Measurements from ENCODE around the gene PPP1R14C. TPM values are rescaled to one million over a fixed set of nuclear protein-coding genes. Genes with fewer than 3 reads are reported as not detected.
"Not testable (repeated sequence)": the region's sequence is repeated elsewhere in the genome, so short reads cannot be mapped to it uniquely, and the experiment has no call there.

Gene PPP1R14C
- total RNA-seq, 1 experiment from 2014 or later, result 12.1 TPM

DNA sequence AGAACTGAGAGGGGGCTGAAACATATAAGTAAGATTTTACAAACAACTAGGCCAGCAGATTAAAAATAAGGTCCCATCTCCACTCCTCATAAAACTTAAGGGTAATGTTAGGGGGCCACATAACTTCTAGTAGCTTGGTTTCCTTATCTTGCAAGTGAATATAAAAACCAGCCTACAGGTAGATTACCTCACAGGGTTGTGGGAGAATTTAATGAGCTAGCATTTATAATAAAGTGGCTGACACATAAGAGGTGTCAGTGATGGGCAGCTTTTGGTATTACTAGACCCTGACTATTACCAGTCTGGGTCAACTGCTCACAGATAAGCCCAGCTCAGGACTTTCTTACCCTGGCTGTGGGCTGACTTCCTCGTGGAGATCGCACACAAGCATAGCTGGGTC is 9.2 kb upstream of the PPP1R14C start:
- Histone ChIP-seq H3K27ac (no peak overlapping the region), H4K20me1 (ENCODE audit: insufficient read depth) (no peaks in the 10 kb centered on the region), H3K27me3 (ENCODE audit: insufficient read depth, low read depth) (no peaks in the 10 kb centered on the region), H2AFZ (no peak overlapping the region), H3K79me2 (ENCODE audit: low read depth) (no peaks in the 10 kb centered on the region), H3K9me3 (ENCODE audit: insufficient read depth, low read depth) (no peaks in the 10 kb centered on the region), H3K4me3 (no peak overlapping the region), H3K4me2 (no peak overlapping the region), H3K36me3 (ENCODE audit: low read depth) (no peaks in the 10 kb centered on the region), H3K9me2 (ENCODE audit: insufficient read depth) (no peaks in the 10 kb centered on the region), H3K4me1 (replicated peaks; ENCODE audit: insufficient read depth) (no peaks in the 10 kb centered on the region), H3F3A (ENCODE audit: insufficient read depth, low read depth) (no peaks in the 10 kb centered on the region)
- ChIA-PET POLR2A (ENCODE audit: unreplicated experiment) (no interaction called here), CTCF (no interaction called here)
- BruUV-seq (replicated peaks), result no TSS peak
- no peak for TF ChIP-seq EZH2 (IDR thresholded peaks at IDR 0.05; ENCODE audit: low read depth)
- TF ChIP-seq, protein P1, sequence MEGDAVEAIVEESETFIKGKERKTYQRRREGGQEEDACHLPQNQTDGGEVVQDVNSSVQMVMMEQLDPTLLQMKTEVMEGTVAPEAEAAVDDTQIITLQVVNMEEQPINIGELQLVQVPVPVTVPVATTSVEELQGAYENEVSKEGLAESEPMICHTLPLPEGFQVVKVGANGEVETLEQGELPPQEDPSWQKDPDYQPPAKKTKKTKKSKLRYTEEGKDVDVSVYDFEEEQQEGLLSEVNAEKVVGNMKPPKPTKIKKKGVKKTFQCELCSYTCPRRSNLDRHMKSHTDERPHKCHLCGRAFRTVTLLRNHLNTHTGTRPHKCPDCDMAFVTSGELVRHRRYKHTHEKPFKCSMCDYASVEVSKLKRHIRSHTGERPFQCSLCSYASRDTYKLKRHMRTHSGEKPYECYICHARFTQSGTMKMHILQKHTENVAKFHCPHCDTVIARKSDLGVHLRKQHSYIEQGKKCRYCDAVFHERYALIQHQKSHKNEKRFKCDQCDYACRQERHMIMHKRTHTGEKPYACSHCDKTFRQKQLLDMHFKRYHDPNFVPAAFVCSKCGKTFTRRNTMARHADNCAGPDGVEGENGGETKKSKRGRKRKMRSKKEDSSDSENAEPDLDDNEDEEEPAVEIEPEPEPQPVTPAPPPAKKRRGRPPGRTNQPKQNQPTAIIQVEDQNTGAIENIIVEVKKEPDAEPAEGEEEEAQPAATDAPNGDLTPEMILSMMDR (conservative IDR thresholded peaks at IDR 0.05), result no peak
- intact Hi-C loops (cut with micrococcal nuclease; ENCODE audit: unreplicated experiment), result no loop called here
- no peak for DNase-seq

DNA sequence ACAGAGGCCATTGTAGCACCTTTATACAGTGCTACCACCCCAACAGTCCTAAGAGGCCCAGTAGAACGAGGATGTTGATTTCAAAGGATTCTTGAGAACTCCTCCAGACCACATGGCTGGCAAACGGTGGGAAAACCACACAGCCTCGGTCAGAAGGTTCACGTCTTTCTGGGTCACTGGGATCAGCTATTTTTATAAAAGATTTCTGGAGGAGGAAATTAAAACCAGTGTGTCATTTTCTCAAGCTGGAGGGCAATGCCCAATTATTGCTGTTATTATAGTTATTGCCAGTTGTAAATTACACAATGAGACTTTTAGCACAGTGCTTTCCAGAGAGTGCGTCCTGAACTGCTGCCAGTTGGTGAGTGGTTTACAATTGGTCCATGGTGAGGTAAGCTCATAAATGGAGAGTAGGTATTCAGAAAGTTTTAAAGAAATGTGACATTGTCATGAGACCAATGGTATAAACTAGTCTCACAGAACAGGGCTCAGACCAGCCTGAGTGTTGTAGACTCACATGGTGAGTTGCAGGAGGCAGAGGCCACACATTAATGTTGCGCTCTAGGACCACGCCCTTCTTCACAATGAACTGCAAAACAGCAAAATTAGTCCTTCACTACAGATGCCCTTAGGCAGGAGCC is 8.4 kb upstream of the PPP1R14C start:
- TF ChIP-seq EZH2 (IDR thresholded peaks at IDR 0.05; ENCODE audit: low read depth), result no peak
- TF ChIP-seq, protein P1 (conservative IDR thresholded peaks at IDR 0.05), result no peak
- Histone ChIP-seq H3K9me2 (ENCODE audit: insufficient read depth) (no peaks in the 10 kb centered on the region), H3K9me3 (ENCODE audit: insufficient read depth, low read depth) (no peaks in the 10 kb centered on the region), H3F3A (ENCODE audit: insufficient read depth, low read depth) (0 out of 2 replicates have a peak, but pooled peaks cover 6% of the 10 kb centered on the region), H3K27me3 (ENCODE audit: insufficient read depth, low read depth) (no peaks in the 10 kb centered on the region), H2AFZ (no peak overlapping the region), H3K36me3 (ENCODE audit: low read depth) (no peaks in the 10 kb centered on the region), H3K27ac (no peak overlapping the region), H3K4me1 (replicated peaks; ENCODE audit: insufficient read depth) (peaks cover 4% of the 10 kb centered on the region), H3K4me3 (no peak overlapping the region), H3K4me2 (no peak overlapping the region), H4K20me1 (ENCODE audit: insufficient read depth) (no peaks in the 10 kb centered on the region), H3K79me2 (ENCODE audit: low read depth) (no peaks in the 10 kb centered on the region)
- POLR2A ChIA-PET (ENCODE audit: unreplicated experiment), result no interaction called here
- CTCF ChIA-PET, result no interaction called here
- DNase-seq, result no peak
- intact Hi-C loops (cut with micrococcal nuclease; ENCODE audit: unreplicated experiment), result no loop called here
- no TSS peak for BruUV-seq (replicated peaks)

DNA sequence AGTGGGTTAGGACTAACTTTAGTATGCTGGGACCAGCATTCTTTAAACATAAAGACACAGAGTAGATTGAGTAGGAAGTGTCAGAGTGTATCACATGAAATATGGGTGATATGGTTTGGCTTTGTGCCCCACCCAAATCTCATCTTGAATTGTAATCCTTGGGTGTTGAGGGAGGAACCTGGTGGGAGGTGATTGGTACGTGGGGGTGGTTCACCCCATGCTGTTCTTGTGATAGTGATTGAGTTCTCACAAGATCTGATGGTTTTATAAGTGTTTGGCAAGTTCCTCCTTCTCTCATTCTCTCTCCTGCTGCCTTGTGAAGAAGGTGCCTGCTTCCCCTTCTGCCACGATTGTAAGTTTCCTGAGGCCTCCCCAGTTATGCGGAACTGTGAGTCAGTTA is 5.1 kb upstream of the PPP1R14C start:
- H3K36me3 ChIP-seq (ENCODE audit: low read depth); H3K27me3 ChIP-seq (ENCODE audit: insufficient read depth, low read depth); DNase-seq; H3K9me2 ChIP-seq (ENCODE audit: insufficient read depth); H2AFZ ChIP-seq; H3K9me3 ChIP-seq (ENCODE audit: insufficient read depth, low read depth); H3K79me2 ChIP-seq (ENCODE audit: low read depth); H3F3A ChIP-seq (ENCODE audit: insufficient read depth, low read depth); POLR2A ChIA-PET (ENCODE audit: unreplicated experiment); H3K4me2 ChIP-seq; H4K20me1 ChIP-seq (ENCODE audit: insufficient read depth); H3K27ac ChIP-seq; CTCF ChIA-PET; BruUV-seq (replicated peaks); H3K4me3 ChIP-seq; intact Hi-C loops (cut with micrococcal nuclease; ENCODE audit: unreplicated experiment): not testable (repeated sequence)
- H3K4me1 ChIP-seq (replicated peaks; ENCODE audit: insufficient read depth), result peaks cover 29% of the 10 kb centered on the region

DNA sequence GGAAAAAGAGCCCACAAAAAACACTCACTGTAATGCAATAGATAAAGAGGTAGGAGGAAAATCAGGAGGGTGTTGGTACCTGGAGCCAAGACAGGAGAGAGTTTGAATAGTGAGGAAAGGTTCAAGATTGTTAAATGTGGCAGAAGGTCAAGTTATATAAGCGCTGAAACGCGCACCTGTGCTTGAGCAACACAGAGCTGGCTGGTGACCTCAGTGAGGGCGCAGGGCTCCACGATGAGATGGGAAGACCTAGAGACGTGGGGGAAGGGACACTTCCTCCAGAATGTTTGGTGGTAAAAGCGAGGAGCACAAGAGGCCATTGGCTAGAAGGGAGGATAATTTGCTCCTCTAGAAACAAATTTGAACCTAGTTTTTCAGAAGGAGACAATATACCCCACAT is 4.2 kb upstream of the PPP1R14C start:
- POLR2A ChIA-PET (ENCODE audit: unreplicated experiment), result no interaction called here
- H2AFZ ChIP-seq, result no peak overlapping the region

More for the DNA sequence above, 4.2 kb upstream of the PPP1R14C start:
- no peak overlapping the region for H3K27ac ChIP-seq
- H3K4me1 ChIP-seq (replicated peaks; ENCODE audit: insufficient read depth), result peaks cover 29% of the 10 kb centered on the region
- BruUV-seq (replicated peaks), result no TSS peak
- H3K4me3 ChIP-seq, result no peak overlapping the region
- H4K20me1 ChIP-seq (ENCODE audit: insufficient read depth), result no peaks in the 10 kb centered on the region
- no peak overlapping the region for H3K4me2 ChIP-seq
- CTCF ChIA-PET, result no interaction called here
- H3K27me3 ChIP-seq (ENCODE audit: insufficient read depth, low read depth), result no peaks in the 10 kb centered on the region
- no peak for DNase-seq
- H3K9me3 ChIP-seq (ENCODE audit: insufficient read depth, low read depth), result no peaks in the 10 kb centered on the region
- peaks cover 3% of the 10 kb centered on the region for H3K79me2 ChIP-seq (ENCODE audit: low read depth)
- H3K36me3 ChIP-seq (ENCODE audit: low read depth), result no peaks in the 10 kb centered on the region
- no peaks in the 10 kb centered on the region for H3K9me2 ChIP-seq (ENCODE audit: insufficient read depth)
- intact Hi-C loops (cut with micrococcal nuclease; ENCODE audit: unreplicated experiment), result no loop called here
- H3F3A ChIP-seq (ENCODE audit: insufficient read depth, low read depth), result peaks cover 7% of the 10 kb centered on the region; the same call in 1 of the 2 replicates
- TF ChIP-seq, protein P1 (conservative IDR thresholded peaks at IDR 0.05), result no peak
- no peak for TF ChIP-seq EZH2 (IDR thresholded peaks at IDR 0.05; ENCODE audit: low read depth)

All from PC-9 (cell line).